Measurements from ENCODE around the gene DYSF.
A peak's percentile ranks its signal among the peaks of the same experiment; 100 is the strongest.

The DYSF gene

GRCh38 chr2:71503837-71504236 is 50.5 kb downstream of the DYSF start:
- DNase-seq: no peak

GRCh38 chr2:71504611-71505010 is 51.2 kb downstream of the DYSF start:
- DNase-seq: no peak

GRCh38 chr2:71505086-71505769 is 51.9 kb downstream of the DYSF start:
- no peak for DNase-seq

- no peak for DNase-seq
Observed at GRCh38 chr2:71505770-71506140, 52.4 kb downstream of the DYSF start.

GRCh38 chr2:71506222-71507153 is 53.1 kb downstream of the DYSF start:
- no peak for DNase-seq

GRCh38 chr2:71507476-71507875 is 54.1 kb downstream of the DYSF start:
- DNase-seq: no peak

- peak; percentile 65 for DNase-seq
Observed at GRCh38 chr2:71510196-71510807, 56.9 kb downstream of the DYSF start.

GRCh38 chr2:71510938-71511337 is 57.6 kb downstream of the DYSF start:
- DNase-seq: no peak

GRCh38 chr2:71511776-71512175 is 58.4 kb downstream of the DYSF start:
- DNase-seq: no peak

GRCh38 chr2:71512386-71512785 is 59.0 kb downstream of the DYSF start:
- no peak for DNase-seq

- no peak for DNase-seq
Observed at GRCh38 chr2:71513096-71513495, 59.7 kb downstream of the DYSF start.

- no peak for DNase-seq
Observed at GRCh38 chr2:71513721-71514120, 60.4 kb downstream of the DYSF start.

- no peak for DNase-seq
Observed at GRCh38 chr2:71516253-71516888, 63.0 kb downstream of the DYSF start.

GRCh38 chr2:71517851-71518250 is 64.5 kb downstream of the DYSF start:
- DNase-seq: no peak

GRCh38 chr2:71521436-71521950 is 68.1 kb downstream of the DYSF start:
- no peak for DNase-seq

- DNase-seq: no peak
Observed at GRCh38 chr2:71524476-71524875, 71.1 kb downstream of the DYSF start.

- no peak for DNase-seq
Observed at GRCh38 chr2:71526141-71526540, 72.8 kb downstream of the DYSF start.

GRCh38 chr2:71526975-71527374 is 73.6 kb downstream of the DYSF start:
- no peak for DNase-seq

- DNase-seq: no peak
Observed at GRCh38 chr2:71528131-71528591, 74.8 kb downstream of the DYSF start.

GRCh38 chr2:71528749-71529148 is 75.4 kb downstream of the DYSF start:
- no peak for DNase-seq

GRCh38 chr2:71530211-71530610 is 76.8 kb downstream of the DYSF start:
- no peak for DNase-seq

GRCh38 chr2:71530641-71531332 is 77.4 kb downstream of the DYSF start:
- peak; percentile 6 for DNase-seq

Data from CD4-positive, alpha-beta T cell treated with Interleukin-12 subunit alpha and Interleukin-12 subunit beta, for 1 hour (primary cell).